ENCODE data around the gene SART3. TPM values are rescaled to one million over a fixed set of nuclear protein-coding genes. Genes with fewer than 3 reads are reported as not detected.

Gene SART3
- total and polyA plus RNA-seq, 8 donors: 35.1 to 81.7 (median 64.3) TPM

DNA sequence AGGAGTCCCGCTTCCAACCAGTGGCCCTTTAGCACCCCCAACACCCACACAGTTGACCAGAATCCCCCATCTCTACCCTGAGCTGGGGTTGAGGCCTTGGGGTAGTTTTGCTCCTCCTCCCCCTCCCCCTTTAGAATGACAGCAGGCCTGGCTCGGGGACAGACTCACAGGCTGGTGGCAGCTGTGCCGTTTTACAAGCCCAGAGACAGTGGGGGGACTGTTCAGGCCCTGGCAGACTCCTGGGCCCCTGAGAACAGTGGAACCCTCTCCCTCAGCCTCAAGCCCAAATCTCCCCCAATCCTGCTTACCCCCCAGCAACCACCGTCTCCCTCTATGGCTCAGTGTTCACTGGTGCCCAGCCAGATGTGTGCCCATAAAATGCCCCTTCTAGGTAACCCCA, 26.9 kb upstream of the SART3 start:
- ATAC-seq (no peak), DNase-seq (peak in 1 of 4 donors; percentile 51)
- peaks cover 0 to 10% of the 10 kb centered on the region in 2 donors for H3K27me3 ChIP-seq
- no peak overlapping the region for H3K4me3 ChIP-seq
- TF ChIP-seq, protein P1, sequence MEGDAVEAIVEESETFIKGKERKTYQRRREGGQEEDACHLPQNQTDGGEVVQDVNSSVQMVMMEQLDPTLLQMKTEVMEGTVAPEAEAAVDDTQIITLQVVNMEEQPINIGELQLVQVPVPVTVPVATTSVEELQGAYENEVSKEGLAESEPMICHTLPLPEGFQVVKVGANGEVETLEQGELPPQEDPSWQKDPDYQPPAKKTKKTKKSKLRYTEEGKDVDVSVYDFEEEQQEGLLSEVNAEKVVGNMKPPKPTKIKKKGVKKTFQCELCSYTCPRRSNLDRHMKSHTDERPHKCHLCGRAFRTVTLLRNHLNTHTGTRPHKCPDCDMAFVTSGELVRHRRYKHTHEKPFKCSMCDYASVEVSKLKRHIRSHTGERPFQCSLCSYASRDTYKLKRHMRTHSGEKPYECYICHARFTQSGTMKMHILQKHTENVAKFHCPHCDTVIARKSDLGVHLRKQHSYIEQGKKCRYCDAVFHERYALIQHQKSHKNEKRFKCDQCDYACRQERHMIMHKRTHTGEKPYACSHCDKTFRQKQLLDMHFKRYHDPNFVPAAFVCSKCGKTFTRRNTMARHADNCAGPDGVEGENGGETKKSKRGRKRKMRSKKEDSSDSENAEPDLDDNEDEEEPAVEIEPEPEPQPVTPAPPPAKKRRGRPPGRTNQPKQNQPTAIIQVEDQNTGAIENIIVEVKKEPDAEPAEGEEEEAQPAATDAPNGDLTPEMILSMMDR (IDR thresholded peaks at IDR 0.05): no peak
- no peaks in the 10 kb centered on the region for H3K36me3 ChIP-seq
- no peak overlapping the region for H3K27ac ChIP-seq
- H3K4me1 ChIP-seq: no peaks in the 10 kb centered on the region
- intact Hi-C loops (cut with DNase I): no loop called here
- no peaks in the 10 kb centered on the region for H3K9me3 ChIP-seq

DNA sequence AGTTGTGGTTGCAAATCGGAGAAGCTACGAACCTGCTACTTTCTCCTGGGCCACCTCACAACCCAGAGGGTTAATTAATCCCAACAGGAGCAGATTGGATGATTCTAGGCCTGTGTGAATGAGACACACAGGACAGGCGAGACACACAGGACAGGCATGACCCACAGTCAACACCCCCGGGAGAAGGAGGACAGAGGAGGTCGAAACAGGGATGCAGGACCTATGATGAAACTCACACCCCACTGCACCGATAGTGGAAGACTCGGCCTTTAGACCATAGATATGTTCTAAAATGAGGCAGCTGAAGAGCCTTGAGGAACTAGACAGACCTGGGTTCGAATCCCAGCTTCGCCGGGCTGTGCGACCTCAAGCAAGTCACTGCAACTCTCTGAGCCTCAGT, 25.3 kb upstream of the SART3 start:
- H3K4me3 ChIP-seq: no peak overlapping the region
- ATAC-seq (no peak), DNase-seq (no peak)
- no peaks in the 10 kb centered on the region for H3K4me1 ChIP-seq
- no peaks in the 10 kb centered on the region for H3K36me3 ChIP-seq
- H3K9me3 ChIP-seq: no peaks in the 10 kb centered on the region
- intact Hi-C loops (cut with DNase I): no loop called here
- no peak overlapping the region for H3K27ac ChIP-seq
- H3K27me3 ChIP-seq: peaks cover 0 to 10% of the 10 kb centered on the region in 2 donors
- TF ChIP-seq, protein P1 (IDR thresholded peaks at IDR 0.05): no peak

DNA sequence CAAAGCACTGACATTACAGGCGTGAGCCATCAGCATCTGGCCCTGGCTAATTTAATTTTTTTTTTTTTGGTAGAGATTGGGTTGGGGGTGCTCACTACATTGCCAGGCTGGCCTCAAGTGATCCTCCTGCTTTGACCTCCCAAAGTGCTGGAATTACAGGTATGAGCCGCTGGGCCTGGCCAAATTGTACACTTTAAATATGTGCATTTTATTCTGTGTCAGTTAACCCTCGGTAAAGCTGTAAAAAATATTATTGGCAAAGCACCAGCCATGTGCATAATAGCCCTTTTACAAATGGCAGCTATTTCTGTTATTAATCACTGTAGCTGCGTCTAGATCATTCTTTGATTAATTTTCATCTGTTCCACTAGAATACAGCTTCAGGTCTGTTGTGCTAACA, 24.9 kb upstream of the SART3 start:
- H3K36me3 ChIP-seq: no peaks in the 10 kb centered on the region
- H3K9me3 ChIP-seq: no peaks in the 10 kb centered on the region
- TF ChIP-seq, protein P1 (IDR thresholded peaks at IDR 0.05): no peak
- intact Hi-C loops (cut with DNase I): no loop called here
- H3K4me3 ChIP-seq: no peak overlapping the region
- DNase-seq (no peak), ATAC-seq (no peak)
- no peaks in the 10 kb centered on the region for H3K4me1 ChIP-seq
- H3K27me3 ChIP-seq: peaks cover 0 to 10% of the 10 kb centered on the region in 2 donors
- no peak overlapping the region for H3K27ac ChIP-seq

DNA sequence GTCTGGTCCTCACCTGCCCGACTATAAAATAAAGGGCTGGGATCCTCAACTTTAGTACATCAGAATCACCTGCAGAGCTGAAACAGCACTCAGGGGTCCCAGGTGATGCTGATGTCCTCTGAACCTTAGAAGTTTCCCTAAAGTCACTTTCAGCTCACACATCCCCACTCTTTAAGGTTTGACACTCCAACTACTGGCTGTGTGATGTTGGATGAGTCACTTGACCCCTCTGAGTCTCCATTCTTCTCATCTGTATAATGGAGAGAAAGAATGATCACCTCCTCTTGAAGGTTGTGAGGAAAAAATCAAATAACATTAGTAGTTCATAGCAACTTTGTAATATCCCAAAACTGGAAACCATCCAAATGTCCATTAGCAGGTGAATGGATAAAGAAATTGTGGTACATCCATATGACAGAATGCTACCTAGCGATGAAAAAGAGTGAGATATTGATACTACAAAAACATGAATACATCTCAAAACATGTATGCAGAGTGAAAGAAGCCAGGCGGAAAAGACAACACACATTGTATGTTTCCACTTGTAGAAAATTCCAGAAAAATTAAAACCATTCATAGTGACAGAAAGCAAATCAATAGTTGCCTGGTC, 23.6 kb upstream of the SART3 start:
- Histone ChIP-seq H3K4me3 (no peak overlapping the region), H3K36me3 (no peaks in the 10 kb centered on the region), H3K27me3 (peaks cover 0 to 6% of the 10 kb centered on the region in 2 donors), H3K9me3 (no peaks in the 10 kb centered on the region), H3K4me1 (no peaks in the 10 kb centered on the region), H3K27ac (no peak overlapping the region)
- intact Hi-C loops (cut with DNase I): no loop called here
- ATAC-seq (no peak), DNase-seq (no peak)
- TF ChIP-seq, protein P1 (IDR thresholded peaks at IDR 0.05): no peak

DNA sequence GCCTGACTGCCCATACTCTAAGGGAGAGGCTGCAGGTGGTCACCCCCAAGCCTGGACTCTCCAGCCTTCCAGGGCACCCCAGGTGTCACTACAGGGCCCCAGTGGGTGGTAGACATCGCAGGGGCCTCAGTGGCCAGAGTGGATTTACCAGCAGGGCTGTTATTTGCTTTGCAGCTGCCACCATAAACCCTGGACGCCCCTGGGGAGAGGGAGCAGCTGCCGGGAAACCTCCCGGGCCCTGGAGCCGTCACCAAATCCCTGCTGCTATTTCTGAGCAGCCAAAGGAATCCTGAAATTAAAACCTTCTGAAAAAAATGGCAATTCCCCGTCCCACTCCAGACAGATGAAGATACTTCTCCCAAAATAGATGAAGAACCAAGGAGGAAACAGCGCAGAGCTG, 23.0 kb upstream of the SART3 start:
- Histone ChIP-seq H3K27me3 (peaks cover 0 to under 1% of the 10 kb centered on the region in 2 donors), H3K4me1 (no peaks in the 10 kb centered on the region), H3K4me3 (no peak overlapping the region), H3K9me3 (no peaks in the 10 kb centered on the region), H3K27ac (no peak overlapping the region), H3K36me3 (no peaks in the 10 kb centered on the region)
- intact Hi-C loops (cut with DNase I): no loop called here
- ATAC-seq: no peak
- DNase-seq: no peak
- TF ChIP-seq, protein P1 (IDR thresholded peaks at IDR 0.05): no peak
